Keratinocyte (primary cell): Measurements from ENCODE around the gene ACTN4. TPM values are rescaled to one million over a fixed set of nuclear protein-coding genes. Genes with fewer than 3 reads are reported as not detected.

Experiments used
- DNase-seq: peaks from one replicate; pipeline ENCODE4 v3.0.0-alpha.2; 2011; ENCODE audit warnings: low read depth, missing footprints, low spot score
- FAIRE-seq: peaks from 2 replicates; lab custom pipeline; 2011; peaks lifted over from hg19 to GRCh38; lab: Jason Lieb, UNC
- H2AFZ ChIP-seq: 2 replicates; pipeline ENCODE4 v1.6.0; 2012; ENCODE audit warnings: low read length, control low read depth, inconsistent platforms; ENCODE audit not compliant: control insufficient read depth
- H3K27ac ChIP-seq: 2 replicates; pipeline ENCODE4 v1.5.1; 2011; ENCODE audit warnings: low read length; ENCODE audit not compliant: control insufficient read depth, insufficient read depth
- H3K27me3 ChIP-seq: 3 replicates; pipeline ENCODE4 v1.6.0; 2011; ENCODE audit warnings: low read length; ENCODE audit not compliant: control insufficient read depth, insufficient read depth; ENCODE audit errors: extremely low read depth
- H3K36me3 ChIP-seq, 2 experiments: 2 replicates in 1 of 2; 3 replicates in 1 of 2; pipeline ENCODE4 v1.5.1; 2011; ENCODE audit warnings: low read length in 2 of 2, mild to moderate bottlenecking in 1 of 2; ENCODE audit not compliant: control insufficient read depth in 2 of 2, insufficient read depth in 2 of 2; ENCODE audit errors: extremely low read depth in 1 of 2
- H3K4me1 ChIP-seq: 3 replicates; pipeline ENCODE4 v1.5.1; 2011; ENCODE audit warnings: low read length; ENCODE audit not compliant: control insufficient read depth, insufficient read depth; ENCODE audit errors: extremely low read depth
- H3K4me2 ChIP-seq: 3 replicates; pipeline ENCODE4 v1.6.0; 2011; ENCODE audit warnings: low read depth, low read length; ENCODE audit not compliant: control insufficient read depth, insufficient read depth; ENCODE audit errors: extremely low read depth
- H3K4me3 ChIP-seq, 3 experiments: fragments of 200-600 bp in 1 of 3; sonication (generic) in 1 of 3; 2 replicates in 2 of 3; 3 replicates in 1 of 3; pipeline ENCODE4 v1.5.1; 2011 to 2016; ENCODE audit warnings: low read length in 3 of 3, mild to moderate bottlenecking in 3 of 3, control low read depth in 2 of 3, inconsistent platforms in 1 of 3, low read depth in 1 of 3, mixed read lengths in 1 of 3, mixed run types in 1 of 3, moderate library complexity in 1 of 3; ENCODE audit not compliant: control insufficient read depth in 2 of 3, insufficient read depth in 2 of 3; ENCODE audit errors: extremely low read depth in 1 of 3
- H3K79me2 ChIP-seq: 2 replicates; pipeline ENCODE4 v1.6.0; 2012; ENCODE audit warnings: low read length; ENCODE audit not compliant: control insufficient read depth, insufficient read depth
- H3K9ac ChIP-seq: 3 replicates; pipeline ENCODE4 v1.6.0; 2011; ENCODE audit warnings: low read length; ENCODE audit not compliant: control insufficient read depth, insufficient read depth; ENCODE audit errors: extremely low read depth
- H3K9me1 ChIP-seq: 3 replicates; pipeline ENCODE4 v1.6.0; 2011; ENCODE audit warnings: low read length; ENCODE audit not compliant: control insufficient read depth, insufficient read depth; ENCODE audit errors: extremely low read depth
- H3K9me3 ChIP-seq: 2 replicates; pipeline ENCODE4 v1.5.1; 2012; ENCODE audit warnings: low read depth, low read length; ENCODE audit not compliant: control insufficient read depth
- H4K20me1 ChIP-seq: 3 replicates; pipeline ENCODE4 v1.6.0; 2011; ENCODE audit warnings: low read length; ENCODE audit not compliant: control insufficient read depth, insufficient read depth; ENCODE audit errors: extremely low read depth
- EZH2 ChIP-seq: IDR thresholded peaks from one replicate; pipeline ENCODE4 v1.6.1; 2012; ENCODE audit warnings: inconsistent platforms, mild to moderate bottlenecking, low read length, moderate library complexity
- dilution Hi-C: fragments of 300-500 bp; cut with MboI; formaldehyde crosslinking; loops from one replicate; pipeline ENCODE4 v1.7.0; 2020; ENCODE audit warnings: low sequenced_read_pairs; ENCODE audit not compliant: extremely low pct_ligation_motif_present
- polyA plus RNA-seq, 5 experiments: library from polyadenylated mRNA; depleted of rRNA in 3 of 5; stranded (reverse) in 3 of 5; stranded (forward) in 1 of 5; unstranded in 1 of 5; fragments of >200 nt; gene quantifications; 1 replicate in 1 of 5; 2 replicates in 3 of 5; 3 replicates in 1 of 5; pipeline versions ENCODE4 v1.2.1 to v1.2.3, GENCODE V29; 2011 to 2012; ENCODE audit warnings: missing spikeins in 2 of 5, low read depth in 1 of 5, low replicate concordance in 1 of 5
- TF ChIP-seq, protein P1 (sequence below), 3 experiments: IDR thresholded peaks in 1 of 3; conservative IDR thresholded peaks in 1 of 3; optimal IDR thresholded peaks in 1 of 3; 2 replicates in 2 of 3; 3 replicates in 1 of 3; pipeline versions ENCODE3 to v1.5.1; 2011; ENCODE audit warnings: low read length in 3 of 3, mild to moderate bottlenecking in 3 of 3, moderate library complexity in 2 of 3, control low read depth in 1 of 3, inconsistent platforms in 1 of 3; ENCODE audit not compliant: insufficient read depth in 2 of 3; ENCODE audit errors: extremely low read depth in 1 of 3

ACTN4 gene
- polyA plus RNA-seq, 1 donor (not counting 4 experiments of a cell fraction or from before 2014, with no cell fraction given) = 463 TPM

DNA sequence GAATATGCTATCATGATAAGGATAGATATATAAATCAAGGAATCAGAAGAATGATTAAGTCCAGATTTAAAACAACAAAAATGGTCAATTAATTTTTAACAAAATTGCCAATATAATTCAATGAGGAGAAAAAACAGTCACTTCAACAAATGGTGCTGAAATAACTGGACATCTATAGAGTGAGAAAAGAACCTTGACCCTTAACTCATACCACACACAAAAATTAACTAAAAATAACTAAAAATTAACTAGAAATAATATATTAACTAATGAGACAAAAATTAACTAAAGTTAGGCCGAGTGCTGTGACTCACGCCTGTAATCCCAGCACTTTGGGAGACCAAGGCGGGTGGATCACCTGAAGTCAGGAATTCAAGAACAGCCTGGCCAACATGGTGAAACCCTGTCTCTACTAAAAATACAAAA lies 116.4 kb downstream of the ACTN4 start:
- Histone ChIP-seq H3K4me1 (no peaks in the 10 kb centered on the region), H3K9me1 (no peaks in the 10 kb centered on the region), H4K20me1 (no peaks in the 10 kb centered on the region), H3K9ac (no peak overlapping the region), H3K4me2 (no peak overlapping the region), H3K36me3 (no peaks in the 10 kb centered on the region), H3K27ac (no peak overlapping the region), H3K79me2 (no peaks in the 10 kb centered on the region), H3K27me3 (no peaks in the 10 kb centered on the region), H3K9me3 (no peaks in the 10 kb centered on the region), H2AFZ (no peak overlapping the region), H3K4me3 (no peak overlapping the region)
- DNase-seq = no peak
- dilution Hi-C loops = no loop called here
- TF ChIP-seq, protein P1, sequence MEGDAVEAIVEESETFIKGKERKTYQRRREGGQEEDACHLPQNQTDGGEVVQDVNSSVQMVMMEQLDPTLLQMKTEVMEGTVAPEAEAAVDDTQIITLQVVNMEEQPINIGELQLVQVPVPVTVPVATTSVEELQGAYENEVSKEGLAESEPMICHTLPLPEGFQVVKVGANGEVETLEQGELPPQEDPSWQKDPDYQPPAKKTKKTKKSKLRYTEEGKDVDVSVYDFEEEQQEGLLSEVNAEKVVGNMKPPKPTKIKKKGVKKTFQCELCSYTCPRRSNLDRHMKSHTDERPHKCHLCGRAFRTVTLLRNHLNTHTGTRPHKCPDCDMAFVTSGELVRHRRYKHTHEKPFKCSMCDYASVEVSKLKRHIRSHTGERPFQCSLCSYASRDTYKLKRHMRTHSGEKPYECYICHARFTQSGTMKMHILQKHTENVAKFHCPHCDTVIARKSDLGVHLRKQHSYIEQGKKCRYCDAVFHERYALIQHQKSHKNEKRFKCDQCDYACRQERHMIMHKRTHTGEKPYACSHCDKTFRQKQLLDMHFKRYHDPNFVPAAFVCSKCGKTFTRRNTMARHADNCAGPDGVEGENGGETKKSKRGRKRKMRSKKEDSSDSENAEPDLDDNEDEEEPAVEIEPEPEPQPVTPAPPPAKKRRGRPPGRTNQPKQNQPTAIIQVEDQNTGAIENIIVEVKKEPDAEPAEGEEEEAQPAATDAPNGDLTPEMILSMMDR (optimal IDR thresholded peaks at IDR 0.05 in 1 of 3, IDR thresholded peaks at IDR 0.05 in 1 of 3, conservative IDR thresholded peaks at IDR 0.05 in 1 of 3; ENCODE audit: extremely low read depth in 1 of 3, insufficient read depth in 2 of 3, low read length in 3 of 3) = no peak
- FAIRE-seq = no peak

DNA sequence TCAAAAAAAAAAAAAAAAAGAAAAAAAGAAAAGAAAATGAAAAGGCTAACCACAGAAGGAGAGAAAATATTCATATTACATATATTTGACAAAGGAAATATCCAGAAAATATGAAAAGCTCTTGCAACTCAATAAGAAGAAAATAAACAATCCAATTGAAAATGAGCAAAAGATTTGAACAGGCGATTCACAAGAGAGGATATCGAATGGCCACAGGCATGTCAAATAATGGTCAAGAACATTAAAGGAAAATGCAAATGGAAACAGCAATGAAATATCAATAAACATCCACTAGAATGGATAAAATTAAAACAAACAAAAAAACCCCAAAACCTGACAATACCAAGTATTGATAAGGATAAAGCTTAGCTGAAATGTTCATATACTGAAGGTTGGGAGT lies 117.8 kb downstream of the ACTN4 start:
- Histone ChIP-seq H3K9ac (no peak overlapping the region), H3K27ac (no peak overlapping the region), H4K20me1 (no peaks in the 10 kb centered on the region), H3K79me2 (no peaks in the 10 kb centered on the region), H3K27me3 (no peaks in the 10 kb centered on the region), H3K9me1 (no peaks in the 10 kb centered on the region), H2AFZ (no peak overlapping the region), H3K4me1 (peaks cover 6% of the 10 kb centered on the region), H3K9me3 (no peaks in the 10 kb centered on the region), H3K4me3 (no peak overlapping the region), H3K36me3 (no peaks in the 10 kb centered on the region), H3K4me2 (no peak overlapping the region)
- TF ChIP-seq EZH2 = no peak
- TF ChIP-seq, protein P1 (optimal IDR thresholded peaks at IDR 0.05 in 1 of 3, IDR thresholded peaks at IDR 0.05 in 1 of 3, conservative IDR thresholded peaks at IDR 0.05 in 1 of 3; ENCODE audit: extremely low read depth in 1 of 3, insufficient read depth in 2 of 3, low read length in 3 of 3) = no peak
- dilution Hi-C loops = no loop called here
- FAIRE-seq = no peak
- DNase-seq = no peak
